Upper lobe of left lung (tissue), 4 donors: ENCODE data around the gene PRR23B.

ENCODE experiments used
- POLR2A ChIP-seq, 4 donors: fragments of 450-650 bp; IDR thresholded peaks; one replicate each; pipeline ENCODE4 v1.5.1; 2016 to 2017; ENCODE audit warnings: antibody characterized with exemption in 4 of 4, mild to moderate bottlenecking in 2 of 4
- TF ChIP-seq, protein P1 (sequence below), 6 experiments: fragments of 450-650 bp in 4 of 6; fragments of 200-600 bp in 2 of 6; sonication (generic) in 2 of 6; IDR thresholded peaks; one replicate each; pipeline ENCODE4 v1.5.1; 2016 to 2019; ENCODE audit warnings: antibody characterized with exemption in 6 of 6

DNA sequence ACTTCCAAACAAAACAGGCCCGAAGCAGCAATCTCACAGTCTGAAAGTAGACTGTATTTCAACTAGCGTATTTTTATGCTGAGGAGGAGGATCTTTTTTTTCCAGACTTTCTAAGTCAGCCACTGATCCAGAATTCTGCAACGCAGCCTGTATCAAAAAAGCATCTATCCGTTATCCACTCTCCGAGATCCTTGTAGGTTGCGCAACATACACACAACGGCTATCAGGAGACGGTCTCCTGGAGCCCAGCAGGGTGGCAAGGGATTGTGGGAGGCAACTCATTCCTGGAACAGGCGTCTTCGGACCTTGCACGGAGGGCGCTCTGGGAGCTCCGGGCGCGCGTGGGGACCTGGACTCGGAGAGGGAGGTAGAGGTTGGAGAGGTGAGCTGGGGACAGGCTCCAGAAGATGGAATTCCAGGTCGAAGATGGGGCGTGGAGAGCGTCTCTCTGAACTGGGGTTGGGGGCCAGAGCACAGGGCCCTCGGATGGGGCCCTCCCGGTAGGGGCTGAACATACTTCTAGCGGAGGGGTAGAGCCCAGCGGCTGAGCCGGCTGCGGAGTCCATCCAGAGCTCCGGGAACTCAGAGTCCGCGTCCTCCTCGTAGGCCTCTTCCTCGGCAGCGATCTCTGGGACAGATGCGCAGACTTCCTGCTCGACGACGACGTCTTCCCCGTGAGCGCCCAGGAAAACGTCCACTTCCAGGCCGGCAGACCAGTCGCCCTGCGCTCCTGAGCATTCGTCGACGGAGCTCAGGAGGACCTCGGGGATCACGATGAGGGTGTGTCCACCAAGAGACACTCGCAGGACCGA is 23.0 kb upstream of the PRR23B start:
- TF ChIP-seq, protein P1, sequence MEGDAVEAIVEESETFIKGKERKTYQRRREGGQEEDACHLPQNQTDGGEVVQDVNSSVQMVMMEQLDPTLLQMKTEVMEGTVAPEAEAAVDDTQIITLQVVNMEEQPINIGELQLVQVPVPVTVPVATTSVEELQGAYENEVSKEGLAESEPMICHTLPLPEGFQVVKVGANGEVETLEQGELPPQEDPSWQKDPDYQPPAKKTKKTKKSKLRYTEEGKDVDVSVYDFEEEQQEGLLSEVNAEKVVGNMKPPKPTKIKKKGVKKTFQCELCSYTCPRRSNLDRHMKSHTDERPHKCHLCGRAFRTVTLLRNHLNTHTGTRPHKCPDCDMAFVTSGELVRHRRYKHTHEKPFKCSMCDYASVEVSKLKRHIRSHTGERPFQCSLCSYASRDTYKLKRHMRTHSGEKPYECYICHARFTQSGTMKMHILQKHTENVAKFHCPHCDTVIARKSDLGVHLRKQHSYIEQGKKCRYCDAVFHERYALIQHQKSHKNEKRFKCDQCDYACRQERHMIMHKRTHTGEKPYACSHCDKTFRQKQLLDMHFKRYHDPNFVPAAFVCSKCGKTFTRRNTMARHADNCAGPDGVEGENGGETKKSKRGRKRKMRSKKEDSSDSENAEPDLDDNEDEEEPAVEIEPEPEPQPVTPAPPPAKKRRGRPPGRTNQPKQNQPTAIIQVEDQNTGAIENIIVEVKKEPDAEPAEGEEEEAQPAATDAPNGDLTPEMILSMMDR (IDR thresholded peaks at IDR 0.05), result no peak
- no peak for TF ChIP-seq POLR2A (IDR thresholded peaks at IDR 0.05)
